Measurements from ENCODE around the gene ATP1B1.
A peak's percentile ranks its signal among the peaks of the same experiment; 100 is the strongest.

ATP1B1 gene

DNA sequence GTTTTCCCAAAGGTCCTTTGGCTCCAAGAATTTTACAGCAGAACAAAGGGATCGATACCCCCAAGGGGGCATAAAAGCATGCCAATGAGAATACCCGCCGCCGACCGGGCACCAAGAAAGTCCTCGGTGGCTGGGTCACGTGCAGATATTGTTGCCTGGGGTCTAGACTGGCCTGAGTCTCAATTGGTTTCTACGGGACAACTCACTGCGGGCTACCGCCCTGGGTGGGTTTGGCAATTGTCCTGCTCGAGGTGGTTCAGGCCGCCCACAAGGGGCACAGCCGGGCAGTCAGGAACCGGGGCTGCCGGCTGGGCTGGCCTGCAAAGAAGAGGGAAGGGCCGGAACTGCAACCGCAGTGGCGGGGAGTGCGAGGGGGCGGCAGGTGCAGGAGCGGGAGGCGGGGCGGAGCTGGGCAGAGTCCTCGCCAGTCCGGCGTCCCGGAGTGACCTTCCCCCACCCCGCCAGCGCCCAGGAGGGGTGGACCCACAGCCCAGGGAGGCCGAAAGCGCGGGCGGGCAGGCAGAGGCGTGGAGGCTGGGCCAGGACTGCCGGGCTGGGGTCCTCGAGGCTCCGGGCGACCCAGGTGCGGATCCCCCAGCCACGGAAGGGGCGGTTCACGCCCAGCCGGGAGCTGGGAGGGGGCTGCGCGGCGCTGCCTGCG, 926 bp upstream of the ATP1B1 start:
- TF ChIP-seq, protein P1, sequence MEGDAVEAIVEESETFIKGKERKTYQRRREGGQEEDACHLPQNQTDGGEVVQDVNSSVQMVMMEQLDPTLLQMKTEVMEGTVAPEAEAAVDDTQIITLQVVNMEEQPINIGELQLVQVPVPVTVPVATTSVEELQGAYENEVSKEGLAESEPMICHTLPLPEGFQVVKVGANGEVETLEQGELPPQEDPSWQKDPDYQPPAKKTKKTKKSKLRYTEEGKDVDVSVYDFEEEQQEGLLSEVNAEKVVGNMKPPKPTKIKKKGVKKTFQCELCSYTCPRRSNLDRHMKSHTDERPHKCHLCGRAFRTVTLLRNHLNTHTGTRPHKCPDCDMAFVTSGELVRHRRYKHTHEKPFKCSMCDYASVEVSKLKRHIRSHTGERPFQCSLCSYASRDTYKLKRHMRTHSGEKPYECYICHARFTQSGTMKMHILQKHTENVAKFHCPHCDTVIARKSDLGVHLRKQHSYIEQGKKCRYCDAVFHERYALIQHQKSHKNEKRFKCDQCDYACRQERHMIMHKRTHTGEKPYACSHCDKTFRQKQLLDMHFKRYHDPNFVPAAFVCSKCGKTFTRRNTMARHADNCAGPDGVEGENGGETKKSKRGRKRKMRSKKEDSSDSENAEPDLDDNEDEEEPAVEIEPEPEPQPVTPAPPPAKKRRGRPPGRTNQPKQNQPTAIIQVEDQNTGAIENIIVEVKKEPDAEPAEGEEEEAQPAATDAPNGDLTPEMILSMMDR (conservative IDR thresholded peaks at IDR 0.05; ENCODE audit: low read depth, low read length) = no peak
- no peak overlapping the region for H3K27ac ChIP-seq
- peak overlapping the region; percentile 61 for H3K4me2 ChIP-seq
- H4K20me1 ChIP-seq (ENCODE audit: insufficient read depth) = no peaks in the 10 kb centered on the region
- peak overlapping the region; percentile 24 for H3K4me3 ChIP-seq (IDR thresholded peaks at IDR 0.05; ENCODE audit: insufficient read depth, low read depth, low read length)
- H3K9ac ChIP-seq = peak overlapping the region; percentile 36; the same call in 1 of the 2 replicates
- H3K27me3 ChIP-seq (ENCODE audit: insufficient read depth, low read depth) = peaks cover 7% of the 10 kb centered on the region; the same call in 1 of the 2 replicates
- H3K4me1 ChIP-seq (ENCODE audit: low read depth, poor library complexity, severe bottlenecking) = peaks cover 9% of the 10 kb centered on the region
- H3K36me3 ChIP-seq (ENCODE audit: insufficient read depth) = no peaks in the 10 kb centered on the region
- peak overlapping the region; percentile 87 for H2AFZ ChIP-seq (ENCODE audit: low read depth)
- H3K79me2 ChIP-seq (ENCODE audit: insufficient read depth, low read depth) = no peaks in the 10 kb centered on the region

DNA sequence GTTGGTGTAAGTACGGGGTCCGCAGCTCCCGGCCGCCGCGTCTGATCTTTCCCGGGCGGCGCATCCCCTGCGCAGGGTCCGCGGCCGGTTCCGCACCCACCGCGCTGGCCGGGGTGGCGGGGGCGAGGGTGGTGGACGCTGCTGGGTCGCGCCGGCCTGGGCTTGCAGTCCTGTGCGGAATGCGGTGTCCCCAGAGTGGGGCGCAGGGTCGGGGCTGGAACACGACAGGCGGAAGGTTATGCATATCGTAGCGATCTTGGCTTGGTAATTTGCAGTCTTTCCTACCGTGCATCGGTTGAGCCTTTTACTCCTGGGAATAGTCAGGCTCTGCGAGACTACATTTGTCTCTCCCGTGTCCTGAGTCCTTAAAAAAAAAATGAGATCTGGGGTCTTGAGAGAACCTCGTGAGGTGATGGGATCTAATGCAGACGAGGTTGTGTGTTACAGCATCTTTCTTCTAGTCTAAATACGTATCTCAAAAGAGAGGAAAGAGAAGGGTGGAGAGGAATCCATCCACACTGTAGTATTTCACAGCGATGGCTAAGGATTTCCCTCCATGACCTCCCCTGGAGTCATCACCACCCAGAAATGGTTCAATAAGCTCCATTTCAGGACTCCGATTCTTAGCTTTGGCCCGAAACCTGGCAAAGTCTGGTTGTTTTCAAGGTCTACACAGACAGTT, 572 bp downstream of the ATP1B1 start:
- H3K4me3 ChIP-seq (IDR thresholded peaks at IDR 0.05; ENCODE audit: insufficient read depth, low read depth, low read length) = peak overlapping the region; percentile 92
- no peak overlapping the region for H3K27ac ChIP-seq
- peaks cover 9% of the 10 kb centered on the region for H3K4me1 ChIP-seq (ENCODE audit: low read depth, poor library complexity, severe bottlenecking)
- no peaks in the 10 kb centered on the region for H4K20me1 ChIP-seq (ENCODE audit: insufficient read depth)
- H3K27me3 ChIP-seq (ENCODE audit: insufficient read depth, low read depth) = peaks cover 7% of the 10 kb centered on the region; the same call in 1 of the 2 replicates
- H3K9ac ChIP-seq = peak overlapping the region; percentile 9; the same call in 1 of the 2 replicates
- no peaks in the 10 kb centered on the region for H3K79me2 ChIP-seq (ENCODE audit: insufficient read depth, low read depth)
- peak overlapping the region; percentile 87 for H2AFZ ChIP-seq (ENCODE audit: low read depth)
- TF ChIP-seq, protein P1 (conservative IDR thresholded peaks at IDR 0.05; ENCODE audit: low read depth, low read length) = no peak
- peak overlapping the region; percentile 85 for H3K4me2 ChIP-seq
- H3K36me3 ChIP-seq (ENCODE audit: insufficient read depth) = no peaks in the 10 kb centered on the region

GRCh38 chr1:169107603-169108208, 1.2 kb downstream of the ATP1B1 start:
- Histone ChIP-seq H3K9ac (no peak overlapping the region), H3K4me3 (IDR thresholded peaks at IDR 0.05; ENCODE audit: insufficient read depth, low read depth, low read length) (no peak overlapping the region), H3K4me1 (ENCODE audit: low read depth, poor library complexity, severe bottlenecking) (peaks cover 9% of the 10 kb centered on the region), H3K79me2 (ENCODE audit: insufficient read depth, low read depth) (no peaks in the 10 kb centered on the region), H2AFZ (ENCODE audit: low read depth) (no peak overlapping the region; the same call in 1 of the 2 replicates), H3K27me3 (ENCODE audit: insufficient read depth, low read depth) (peaks cover 7% of the 10 kb centered on the region; the same call in 1 of the 2 replicates), H4K20me1 (ENCODE audit: insufficient read depth) (no peaks in the 10 kb centered on the region), H3K4me2 (peak overlapping the region; percentile 85), H3K27ac (no peak overlapping the region), H3K36me3 (ENCODE audit: insufficient read depth) (no peaks in the 10 kb centered on the region)
- TF ChIP-seq, protein P1 (conservative IDR thresholded peaks at IDR 0.05; ENCODE audit: low read depth, low read length) = no peak

DNA sequence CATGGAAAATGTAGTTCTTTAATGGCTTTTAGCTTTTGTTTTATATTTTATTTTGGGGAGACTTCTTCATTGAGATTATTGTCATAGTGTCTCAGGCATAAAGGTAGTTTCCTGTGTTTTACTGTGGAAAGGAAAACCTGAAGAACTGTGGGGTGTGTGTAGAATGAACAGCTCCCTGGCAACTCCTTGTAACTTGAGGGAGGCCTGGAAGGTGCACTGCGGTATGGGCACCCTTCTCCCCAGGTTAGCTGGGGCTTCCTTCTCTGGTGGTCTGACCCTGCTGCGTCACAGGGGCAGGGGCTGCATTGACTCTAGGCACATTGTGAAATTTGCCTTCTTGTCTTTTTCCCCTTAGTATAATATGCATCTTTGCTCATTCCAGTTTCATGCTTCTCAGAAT, 1.7 kb downstream of the ATP1B1 start:
- Histone ChIP-seq H2AFZ (ENCODE audit: low read depth) (no peak overlapping the region), H3K9ac (no peak overlapping the region), H3K4me2 (no peak overlapping the region), H3K79me2 (ENCODE audit: insufficient read depth, low read depth) (no peaks in the 10 kb centered on the region), H4K20me1 (ENCODE audit: insufficient read depth) (no peaks in the 10 kb centered on the region), H3K36me3 (ENCODE audit: insufficient read depth) (no peaks in the 10 kb centered on the region), H3K27me3 (ENCODE audit: insufficient read depth, low read depth) (peaks cover 7% of the 10 kb centered on the region; the same call in 1 of the 2 replicates), H3K4me1 (ENCODE audit: low read depth, poor library complexity, severe bottlenecking) (peaks cover 9% of the 10 kb centered on the region), H3K27ac (no peak overlapping the region), H3K4me3 (IDR thresholded peaks at IDR 0.05; ENCODE audit: insufficient read depth, low read depth, low read length) (no peak overlapping the region)
- TF ChIP-seq, protein P1 (conservative IDR thresholded peaks at IDR 0.05; ENCODE audit: low read depth, low read length) = no peak
